ENCODE results near the gene EEF1AKMT3.

DNA sequence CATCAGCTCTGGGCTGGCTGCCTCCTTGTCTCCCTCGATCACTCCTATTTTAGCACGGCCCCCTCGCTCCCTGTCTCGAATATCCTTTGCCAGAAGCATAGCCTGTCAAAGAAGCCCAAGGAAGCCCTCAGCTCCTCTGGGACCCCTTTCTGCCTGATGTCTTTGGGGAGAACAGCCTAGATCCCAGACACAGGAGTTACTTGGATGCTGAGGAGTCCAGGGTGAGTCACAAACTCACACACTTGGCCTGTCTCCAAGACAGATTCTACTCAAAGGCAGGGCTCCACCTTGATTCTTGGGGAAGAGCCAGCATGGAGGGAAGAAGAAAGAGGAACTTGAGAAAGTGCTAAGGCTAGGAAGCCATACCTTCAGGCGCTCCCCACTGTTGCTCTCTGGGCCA lies 38.0 kb downstream of the EEF1AKMT3 start:
- TF ChIP-seq, protein P1, sequence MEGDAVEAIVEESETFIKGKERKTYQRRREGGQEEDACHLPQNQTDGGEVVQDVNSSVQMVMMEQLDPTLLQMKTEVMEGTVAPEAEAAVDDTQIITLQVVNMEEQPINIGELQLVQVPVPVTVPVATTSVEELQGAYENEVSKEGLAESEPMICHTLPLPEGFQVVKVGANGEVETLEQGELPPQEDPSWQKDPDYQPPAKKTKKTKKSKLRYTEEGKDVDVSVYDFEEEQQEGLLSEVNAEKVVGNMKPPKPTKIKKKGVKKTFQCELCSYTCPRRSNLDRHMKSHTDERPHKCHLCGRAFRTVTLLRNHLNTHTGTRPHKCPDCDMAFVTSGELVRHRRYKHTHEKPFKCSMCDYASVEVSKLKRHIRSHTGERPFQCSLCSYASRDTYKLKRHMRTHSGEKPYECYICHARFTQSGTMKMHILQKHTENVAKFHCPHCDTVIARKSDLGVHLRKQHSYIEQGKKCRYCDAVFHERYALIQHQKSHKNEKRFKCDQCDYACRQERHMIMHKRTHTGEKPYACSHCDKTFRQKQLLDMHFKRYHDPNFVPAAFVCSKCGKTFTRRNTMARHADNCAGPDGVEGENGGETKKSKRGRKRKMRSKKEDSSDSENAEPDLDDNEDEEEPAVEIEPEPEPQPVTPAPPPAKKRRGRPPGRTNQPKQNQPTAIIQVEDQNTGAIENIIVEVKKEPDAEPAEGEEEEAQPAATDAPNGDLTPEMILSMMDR (IDR thresholded peaks at IDR 0.05): no peak
- TF ChIP-seq POLR2AphosphoS5 (IDR thresholded peaks at IDR 0.05) (no peak), POLR2A (IDR thresholded peaks at IDR 0.05) (no peak)

All from stomach (tissue), 4 donors.